HUES64 (cell line): ENCODE measurements around the gene USH2A.

ENCODE experiments used
- H3K27ac ChIP-seq: 2 replicates; pipeline ENCODE4 v1.7.0; 2013; ENCODE audit warnings: low read depth, low read length, inconsistent platforms
- H3K27me3 ChIP-seq: 2 replicates; pipeline ENCODE4 v1.6.1; 2013; ENCODE audit warnings: mild to moderate bottlenecking, low read length; ENCODE audit not compliant: insufficient read depth
- H3K36me3 ChIP-seq: 2 replicates; pipeline ENCODE4 v1.6.1; 2013; ENCODE audit warnings: mild to moderate bottlenecking, low read length; ENCODE audit not compliant: insufficient read depth
- H3K4me1 ChIP-seq: 2 replicates; pipeline ENCODE4 v1.6.1; 2013; ENCODE audit warnings: mild to moderate bottlenecking, low read length, moderate library complexity; ENCODE audit not compliant: insufficient read depth
- H3K4me3 ChIP-seq: 2 replicates; pipeline ENCODE4 v1.5.1; 2013; ENCODE audit warnings: mild to moderate bottlenecking, low read length, moderate library complexity
- H3K9ac ChIP-seq: 2 replicates; pipeline ENCODE4 v1.6.1; 2013; ENCODE audit warnings: mild to moderate bottlenecking, low read depth, low read length
- H3K9me3 ChIP-seq: 2 replicates; pipeline ENCODE4 v1.6.1; 2013; ENCODE audit warnings: low read depth, low read length; ENCODE audit not compliant: insufficient read depth
- WGBS: fragments of 150-250, 120-280 bp; methylation state at CpG from one replicate; pipeline ENCODE4 v1.1.7; 2013; ENCODE audit warnings: missing lambda C conversion rate; 5-methylcytosine and 5-hydroxymethylcytosine counted together

The USH2A gene

GRCh38 chr1:215865060-215865459 is 558.2 kb downstream of the USH2A start:
- WGBS = 98% methylated on average over 3 of the region's 3 CpGs
- H3K4me1 ChIP-seq = no peaks in the 10 kb centered on the region
- H3K9me3 ChIP-seq = no peaks in the 10 kb centered on the region

GRCh38 chr1:215863796-215864195 is 559.5 kb downstream of the USH2A start:
- H3K4me1 ChIP-seq = no peaks in the 10 kb centered on the region
- no peaks in the 10 kb centered on the region for H3K27me3 ChIP-seq
- H3K9ac ChIP-seq = no peak overlapping the region

More at GRCh38 chr1:215865060-215865459, 558.2 kb downstream of the USH2A start:
- H3K9ac ChIP-seq = no peak overlapping the region
- no peaks in the 10 kb centered on the region for H3K36me3 ChIP-seq
- no peak overlapping the region for H3K4me3 ChIP-seq
- no peaks in the 10 kb centered on the region for H3K27me3 ChIP-seq
- no peak overlapping the region for H3K27ac ChIP-seq

GRCh38 chr1:215860833-215861232 is 562.4 kb downstream of the USH2A start:
- Histone ChIP-seq H3K4me1 (no peaks in the 10 kb centered on the region), H3K27ac (no peak overlapping the region), H3K27me3 (no peaks in the 10 kb centered on the region), H3K36me3 (no peaks in the 10 kb centered on the region), H3K9me3 (no peaks in the 10 kb centered on the region), H3K4me3 (no peak overlapping the region), H3K9ac (no peak overlapping the region)
- WGBS = 95% methylated on average over 3 of the region's 3 CpGs

More at GRCh38 chr1:215863796-215864195, 559.5 kb downstream of the USH2A start:
- Histone ChIP-seq H3K27ac (no peak overlapping the region), H3K4me3 (no peak overlapping the region), H3K9me3 (no peaks in the 10 kb centered on the region), H3K36me3 (no peaks in the 10 kb centered on the region)

GRCh38 chr1:215857317-215857716 is 565.9 kb downstream of the USH2A start:
- H3K27me3 ChIP-seq = no peaks in the 10 kb centered on the region
- WGBS = 93% methylated on average over 2 of the region's 2 CpGs
- H3K4me3 ChIP-seq = no peak overlapping the region

GRCh38 chr1:215845234-215845891 is 577.9 kb downstream of the USH2A start:
- Histone ChIP-seq H3K4me1 (no peaks in the 10 kb centered on the region), H3K36me3 (no peaks in the 10 kb centered on the region), H3K4me3 (no peak overlapping the region), H3K27me3 (no peaks in the 10 kb centered on the region), H3K9me3 (no peaks in the 10 kb centered on the region), H3K27ac (no peak overlapping the region), H3K9ac (no peak overlapping the region)
- 82% methylated on average over 6 of the region's 6 CpGs for WGBS

More at GRCh38 chr1:215857317-215857716, 565.9 kb downstream of the USH2A start:
- no peak overlapping the region for H3K9ac ChIP-seq
- no peaks in the 10 kb centered on the region for H3K4me1 ChIP-seq
- H3K27ac ChIP-seq = no peak overlapping the region
- no peaks in the 10 kb centered on the region for H3K36me3 ChIP-seq
- 0 out of 2 replicates have a peak, but pooled peaks cover 10% of the 10 kb centered on the region for H3K9me3 ChIP-seq

- Histone ChIP-seq H3K4me1 (no peaks in the 10 kb centered on the region), H3K36me3 (no peaks in the 10 kb centered on the region), H3K4me3 (no peak overlapping the region), H3K27ac (no peak overlapping the region), H3K9ac (no peak overlapping the region), H3K27me3 (no peaks in the 10 kb centered on the region), H3K9me3 (no peaks in the 10 kb centered on the region)
- 91% methylated on average over 1 of the region's 2 CpGs for WGBS
Observed at GRCh38 chr1:215844777-215845176, 578.5 kb downstream of the USH2A start.

- no peaks in the 10 kb centered on the region for H3K9me3 ChIP-seq
- no peak overlapping the region for H3K27ac ChIP-seq
- H3K4me1 ChIP-seq = no peaks in the 10 kb centered on the region
- no peak overlapping the region for H3K9ac ChIP-seq
- WGBS = 97% methylated on average over 3 of the region's 4 CpGs
- no peak overlapping the region for H3K4me3 ChIP-seq
- no peaks in the 10 kb centered on the region for H3K27me3 ChIP-seq
- no peaks in the 10 kb centered on the region for H3K36me3 ChIP-seq
Observed at GRCh38 chr1:215844266-215844665, 579.0 kb downstream of the USH2A start.

GRCh38 chr1:215842905-215843304 is 580.3 kb downstream of the USH2A start:
- WGBS = 100% methylated on average over 1 of the region's 3 CpGs
- Histone ChIP-seq H3K36me3 (no peaks in the 10 kb centered on the region), H3K27me3 (no peaks in the 10 kb centered on the region)

GRCh38 chr1:215835951-215836350 is 587.3 kb downstream of the USH2A start:
- Histone ChIP-seq H3K4me1 (peaks cover 14% of the 10 kb centered on the region; the same call in 1 of the 2 replicates), H3K9me3 (peaks cover 18% of the 10 kb centered on the region), H3K9ac (no peak overlapping the region), H3K27me3 (no peaks in the 10 kb centered on the region), H3K4me3 (no peak overlapping the region), H3K27ac (no peak overlapping the region), H3K36me3 (no peaks in the 10 kb centered on the region)
- WGBS = 90% methylated on average over 1 of the region's 2 CpGs

More at GRCh38 chr1:215842905-215843304, 580.3 kb downstream of the USH2A start:
- no peak overlapping the region for H3K27ac ChIP-seq
- no peaks in the 10 kb centered on the region for H3K9me3 ChIP-seq
- H3K4me1 ChIP-seq = no peaks in the 10 kb centered on the region
- H3K9ac ChIP-seq = no peak overlapping the region
- no peak overlapping the region for H3K4me3 ChIP-seq

- Histone ChIP-seq H3K27ac (no peak overlapping the region), H3K4me1 (peaks cover 14% of the 10 kb centered on the region; the same call in 1 of the 2 replicates), H3K36me3 (no peaks in the 10 kb centered on the region), H3K9ac (no peak overlapping the region), H3K4me3 (no peak overlapping the region), H3K27me3 (no peaks in the 10 kb centered on the region), H3K9me3 (peaks cover 27% of the 10 kb centered on the region)
- WGBS = 85% methylated on average over 3 of the region's 3 CpGs
Observed at GRCh38 chr1:215833941-215834729, 589.1 kb downstream of the USH2A start.

GRCh38 chr1:215830226-215830810 is 592.9 kb downstream of the USH2A start:
- no peaks in the 10 kb centered on the region for H3K36me3 ChIP-seq
- no peaks in the 10 kb centered on the region for H3K27me3 ChIP-seq
- H3K9me3 ChIP-seq = peaks cover 27% of the 10 kb centered on the region
- H3K27ac ChIP-seq = no peak overlapping the region
- H3K4me1 ChIP-seq = peaks cover 10% of the 10 kb centered on the region; the same call in 1 of the 2 replicates
- 95% methylated on average over 6 of the region's 7 CpGs for WGBS
- H3K9ac ChIP-seq = no peak overlapping the region
- H3K4me3 ChIP-seq = no peak overlapping the region
